Muscle of leg (tissue), 16 donors: Measurements from ENCODE around the gene TMEM150C. TPM values are rescaled to one million over a fixed set of nuclear protein-coding genes. Genes with fewer than 3 reads are reported as not detected.
A peak's percentile ranks its signal among the peaks of the same experiment; 100 is the strongest.

Experiments
- DNase-seq: peaks from one replicate; pipeline ENCODE4 v3.0.0; 2013
- H3K27ac ChIP-seq: one replicate; pipeline ENCODE4 v1.5.1; 2013; ENCODE audit warnings: mild to moderate bottlenecking, low read length, control low read depth
- H3K27me3 ChIP-seq: one replicate; pipeline ENCODE4 v1.6.1; 2013; ENCODE audit warnings: low read length; ENCODE audit not compliant: control insufficient read depth, insufficient read depth
- H3K36me3 ChIP-seq: one replicate; pipeline ENCODE4 v1.6.1; 2013; ENCODE audit warnings: low read length; ENCODE audit not compliant: control insufficient read depth, insufficient read depth
- H3K4me1 ChIP-seq: one replicate; pipeline ENCODE4 v1.6.1; 2013; ENCODE audit warnings: low read length; ENCODE audit not compliant: control insufficient read depth, insufficient read depth
- H3K4me3 ChIP-seq: one replicate; pipeline ENCODE4 v1.5.1; 2013; ENCODE audit warnings: low read length, control low read depth
- H3K9me3 ChIP-seq: replicated peaks from 2 replicates; pipeline ENCODE4 v1.6.1; 2013; ENCODE audit warnings: low read depth, low read length; ENCODE audit not compliant: control insufficient read depth
- WGBS: methylation state at CpG from one replicate; pipeline ENCODE4 v1.1.5; 2013; ENCODE audit warnings: missing lambda C conversion rate; ENCODE audit not compliant: insufficient coverage; 5-methylcytosine and 5-hydroxymethylcytosine counted together
- long read RNA-seq, 11 donors: transcript quantifications; one replicate each; lab custom pipeline, GENCODE V29; 2026
- polyA plus RNA-seq, 8 donors: library from polyadenylated mRNA; unstranded; fragments of 120-200 nt; gene quantifications; one replicate each; pipeline versions ENCODE4 v1.2.1 to v1.2.3, GENCODE V29; 2013; ENCODE audit warnings: inconsistent platforms in 1 of 8, low replicate concordance in 1 of 8; ENCODE audit not compliant: insufficient read length in 8 of 8, insufficient read depth in 1 of 8
- total RNA-seq: library from RNA; stranded (reverse); fragments of 120-200 nt; gene quantifications from one replicate; pipeline ENCODE4 v1.2.4, GENCODE V29; 2013

Gene TMEM150C
- total RNA-seq (3.3 TPM), polyA plus RNA-seq (1 to 10 TPM; 2.6 to 6.3 (median 3.8) TPM)
- long read RNA-seq, donor 1, result 0 reads
- long read RNA-seq, donor 2, result 0 reads
- long read RNA-seq, donor 3, partial matches to known transcripts, result 0 of 2 reads
- long read RNA-seq, donor 3, other reads (novel, unspliced or antisense), result 0 of 2 reads
- long read RNA-seq, donor 4, result 0 reads
- long read RNA-seq, donor 5, partial matches to known transcripts, result 0 of 1 reads
- long read RNA-seq, donor 5, other reads (novel, unspliced or antisense), result 0 of 1 reads
- long read RNA-seq, donor 6, partial matches to known transcripts, result 0 of 1 reads
- long read RNA-seq, donor 6, other reads (novel, unspliced or antisense), result 0 of 1 reads
- long read RNA-seq, donor 7, result 0 reads
- long read RNA-seq, donor 8, result 0 reads
- long read RNA-seq, donor 9, result 0 reads
- long read RNA-seq, donor 10, partial matches to known transcripts, result 0 of 1 reads
- long read RNA-seq, donor 10, other reads (novel, unspliced or antisense), result 0 of 1 reads
- long read RNA-seq, donor 11, partial matches to known transcripts, result 0 of 1 reads
- long read RNA-seq, donor 11, other reads (novel, unspliced or antisense), result 0 of 1 reads

DNA sequence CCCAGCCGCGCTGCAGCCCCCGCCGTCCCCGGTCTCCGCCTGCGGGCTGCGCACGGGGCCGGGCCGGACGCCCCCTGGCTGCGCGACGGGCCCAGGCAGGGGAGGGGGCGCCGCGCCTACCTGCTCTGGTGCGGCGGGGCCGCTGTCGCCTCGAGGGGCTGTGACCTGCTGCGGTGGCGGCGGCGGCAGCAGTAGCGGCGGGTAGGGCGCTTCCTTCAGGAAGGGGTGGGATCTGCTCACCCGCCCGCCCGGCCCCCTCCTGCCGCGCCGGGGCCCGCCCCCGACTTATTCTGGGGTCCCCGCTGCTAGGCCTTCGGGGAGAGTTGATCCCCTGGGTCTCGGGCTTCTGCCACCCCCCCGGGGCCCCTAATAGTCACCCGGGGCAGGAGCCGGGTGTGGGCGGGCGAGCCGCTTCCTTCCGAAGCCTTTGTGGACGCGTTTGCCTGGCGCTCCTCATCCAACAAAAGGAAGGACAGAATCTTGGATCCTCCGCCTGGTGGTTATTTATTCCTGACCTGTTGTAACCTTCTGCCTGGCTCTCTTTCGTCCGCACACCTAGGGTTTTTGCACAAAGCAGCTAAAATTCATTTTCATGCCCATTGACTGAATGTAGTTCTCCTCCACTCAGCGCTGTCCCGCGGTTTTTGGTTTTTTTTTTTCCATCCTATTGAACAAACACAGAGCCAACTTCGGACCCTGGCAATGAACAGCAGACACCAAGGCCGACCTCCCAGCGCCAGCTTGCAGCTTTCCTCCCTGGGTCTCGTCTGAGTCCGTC is at the start of gene TMEM150C:
TMEM150C (minus strand) TSS at position 203 of the 778 bp plus-strand sequence. CDS start 57,331 bp downstream, outside the sequence.
- Histone ChIP-seq H3K27ac (no peak within 1 kb of the TSS), H3K4me1 (peaks cover 7% of the 10 kb centered on the region), H3K9me3 (no peaks in the 10 kb centered on the region), H3K4me3 (peak within 1 kb of the TSS; percentile 52), H3K27me3 (peaks cover 15% of the 10 kb centered on the region), H3K36me3 (no peaks in the 10 kb centered on the region)
- peak; percentile 31 for DNase-seq
- WGBS, result 4% methylated on average over 62 of the region's 62 CpGs

DNA sequence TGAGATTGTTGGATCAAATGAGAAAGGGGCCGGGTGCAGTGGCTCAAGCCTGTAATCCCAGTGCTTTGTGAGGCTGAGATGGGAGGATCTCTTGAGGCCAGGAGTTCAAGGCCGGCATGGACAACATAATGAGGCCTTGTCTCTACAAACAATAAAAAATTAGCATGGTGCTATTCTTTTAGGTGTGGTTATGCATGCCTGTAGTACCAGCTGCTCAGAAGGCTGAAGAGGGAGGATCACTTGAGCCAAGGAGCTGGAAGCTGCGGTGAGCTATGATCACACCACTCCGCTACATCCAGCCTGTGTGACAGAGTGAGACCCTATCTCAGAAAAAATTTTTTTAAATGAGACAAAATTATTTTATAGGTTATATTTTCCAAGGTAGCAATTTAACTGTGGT is 49.7 kb upstream of the TMEM150C start:
- no peak for DNase-seq

DNA sequence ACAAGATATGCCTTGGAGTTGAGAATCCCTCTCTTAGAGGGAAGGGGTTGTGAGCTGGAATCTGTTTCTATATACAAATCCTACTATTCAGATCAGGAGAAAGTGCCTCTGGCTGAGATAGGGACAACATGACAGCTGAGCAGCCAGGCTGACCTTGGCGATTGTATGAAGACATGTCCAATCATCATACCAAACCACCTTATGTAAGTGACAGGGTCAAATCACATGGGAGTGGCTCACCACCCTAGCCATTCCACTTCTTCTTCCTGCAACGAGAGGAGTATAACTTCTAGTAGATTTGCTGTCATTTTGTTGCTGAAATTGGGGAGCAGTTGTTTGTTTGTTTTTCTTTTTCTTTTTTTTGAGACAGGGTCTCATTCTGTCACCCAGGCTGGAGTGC is 48.3 kb upstream of the TMEM150C start:
- Histone ChIP-seq H3K4me3 (no peak overlapping the region), H3K4me1 (no peaks in the 10 kb centered on the region), H3K27me3 (no peaks in the 10 kb centered on the region), H3K9me3 (no peaks in the 10 kb centered on the region), H3K27ac (no peak overlapping the region), H3K36me3 (no peaks in the 10 kb centered on the region)
- no peak for DNase-seq
- no CpG with 5 or more reads among the region's 2 CpGs for WGBS

More for the DNA sequence above, 49.7 kb upstream of the TMEM150C start:
- H3K9me3 ChIP-seq, result no peaks in the 10 kb centered on the region
- H3K4me3 ChIP-seq, result no peak overlapping the region
- H3K27ac ChIP-seq, result no peak overlapping the region
- no peaks in the 10 kb centered on the region for H3K36me3 ChIP-seq
- WGBS, result no CpG with 5 or more reads among the region's 4 CpGs
- H3K27me3 ChIP-seq, result no peaks in the 10 kb centered on the region
- no peaks in the 10 kb centered on the region for H3K4me1 ChIP-seq

DNA sequence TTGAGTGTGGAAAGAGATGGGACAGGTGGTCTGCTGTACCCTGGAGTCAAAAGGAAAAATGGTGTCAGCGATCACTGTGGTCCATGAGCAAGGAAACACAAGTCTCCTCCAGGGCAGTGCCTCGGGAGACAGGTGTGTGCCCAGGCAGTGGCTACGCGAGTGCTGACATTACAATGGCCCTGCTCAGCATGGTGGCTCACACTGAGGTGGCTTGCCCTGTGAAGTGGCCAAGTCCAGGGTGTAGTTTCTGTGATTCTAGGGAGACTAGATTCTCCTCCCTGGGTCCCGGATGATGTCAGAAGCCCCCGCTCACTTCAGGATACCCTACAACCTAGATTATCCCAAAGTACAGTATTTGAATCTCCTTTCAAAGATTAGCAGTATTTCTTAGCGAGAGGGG is 44.8 kb upstream of the TMEM150C start:
- H3K4me1 ChIP-seq, result no peaks in the 10 kb centered on the region
- H3K4me3 ChIP-seq, result no peak overlapping the region
- H3K9me3 ChIP-seq, result no peaks in the 10 kb centered on the region
- no peaks in the 10 kb centered on the region for H3K36me3 ChIP-seq
- DNase-seq, result no peak
- H3K27me3 ChIP-seq, result no peaks in the 10 kb centered on the region
- no peak overlapping the region for H3K27ac ChIP-seq
- 98% methylated on average over 4 of the region's 7 CpGs for WGBS

DNA sequence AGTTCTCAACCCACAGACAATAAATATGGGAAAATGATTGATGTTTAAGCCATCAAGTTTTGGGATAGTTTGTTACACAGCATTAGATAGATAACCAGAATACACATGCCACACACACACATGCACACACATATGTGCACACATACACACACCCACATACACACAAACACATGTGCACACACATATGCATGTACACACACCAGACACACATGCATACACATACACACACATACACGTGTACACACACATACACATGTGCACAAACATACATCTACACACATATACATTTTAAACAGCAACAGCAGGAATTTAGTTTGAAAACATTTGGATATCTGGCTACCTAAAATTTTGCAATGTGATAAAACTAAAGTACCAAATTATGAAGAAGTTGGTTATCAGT is 42.7 kb upstream of the TMEM150C start:
- Histone ChIP-seq H3K27ac (no peak overlapping the region), H3K27me3 (no peaks in the 10 kb centered on the region), H3K9me3 (no peaks in the 10 kb centered on the region), H3K36me3 (no peaks in the 10 kb centered on the region), H3K4me3 (no peak overlapping the region), H3K4me1 (no peaks in the 10 kb centered on the region)
- DNase-seq, result no peak
- WGBS, result no CpG with 5 or more reads among the region's 1 CpG

DNA sequence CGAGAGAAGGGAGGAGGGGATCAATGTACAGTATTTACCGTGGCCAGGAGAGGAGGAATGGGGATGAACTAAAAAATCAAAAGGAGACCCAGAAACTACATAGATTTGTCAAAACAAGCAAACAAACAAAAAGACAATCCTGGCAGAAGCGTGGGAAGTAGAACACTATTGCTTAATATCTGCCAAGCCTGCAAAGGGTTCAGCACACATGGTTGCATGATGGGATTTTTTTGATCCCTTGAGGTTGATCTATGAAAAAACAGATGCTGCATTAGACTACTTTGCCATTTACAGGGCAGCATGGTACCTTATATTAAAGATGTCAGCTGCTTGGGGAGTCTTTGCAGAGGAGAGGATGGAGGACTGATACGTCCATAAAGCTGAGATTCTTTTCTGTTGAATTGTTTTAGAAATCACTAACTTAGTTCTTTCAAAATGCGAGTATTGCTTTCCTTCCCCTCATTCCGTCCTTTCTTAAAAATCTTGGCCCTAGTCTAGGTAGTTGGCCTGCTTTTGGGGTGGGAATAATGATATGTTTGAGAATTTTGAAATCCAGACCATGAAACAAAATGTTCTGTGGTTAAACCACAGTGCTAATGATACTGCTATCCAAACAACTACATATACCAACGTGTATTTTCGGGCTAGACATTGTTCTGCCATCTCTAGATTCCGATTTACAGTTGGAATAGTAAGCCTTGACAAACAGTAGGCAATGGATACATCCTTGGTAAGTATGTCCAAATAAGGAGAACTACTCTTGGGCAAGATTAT is 39.6 kb upstream of the TMEM150C start:
- H3K4me1 ChIP-seq, result no peaks in the 10 kb centered on the region
- no peak for DNase-seq
- no peak overlapping the region for H3K27ac ChIP-seq
- H3K36me3 ChIP-seq, result no peaks in the 10 kb centered on the region
- no peak overlapping the region for H3K4me3 ChIP-seq
- H3K27me3 ChIP-seq, result no peaks in the 10 kb centered on the region
- H3K9me3 ChIP-seq, result no peaks in the 10 kb centered on the region
- WGBS, result no CpG with 5 or more reads among the region's 9 CpGs

DNA sequence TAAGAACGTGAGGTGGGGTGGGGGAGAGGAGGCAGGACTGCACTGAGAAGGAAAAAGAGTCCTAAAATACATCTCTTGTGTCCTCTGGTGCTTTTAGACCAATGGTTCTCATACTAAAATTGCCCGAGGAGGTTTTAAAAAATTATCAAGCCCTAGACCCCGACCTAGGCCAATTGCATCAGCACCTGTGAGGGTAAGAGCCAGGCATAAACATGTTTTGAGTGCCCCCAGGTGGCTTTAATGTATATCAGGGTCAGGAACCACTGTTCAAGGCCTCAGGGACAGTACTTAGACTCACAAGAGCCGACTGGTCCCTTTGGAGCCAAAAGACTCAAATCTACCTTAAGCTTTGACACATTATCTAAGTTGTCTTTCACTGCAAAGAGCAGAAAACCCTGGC is 37.5 kb upstream of the TMEM150C start:
- Histone ChIP-seq H3K36me3 (no peaks in the 10 kb centered on the region), H3K27me3 (no peaks in the 10 kb centered on the region), H3K4me3 (no peak overlapping the region), H3K27ac (no peak overlapping the region), H3K4me1 (no peaks in the 10 kb centered on the region), H3K9me3 (no peaks in the 10 kb centered on the region)
- no peak for DNase-seq
- WGBS, result 100% methylated on average over 1 of the region's 4 CpGs

DNA sequence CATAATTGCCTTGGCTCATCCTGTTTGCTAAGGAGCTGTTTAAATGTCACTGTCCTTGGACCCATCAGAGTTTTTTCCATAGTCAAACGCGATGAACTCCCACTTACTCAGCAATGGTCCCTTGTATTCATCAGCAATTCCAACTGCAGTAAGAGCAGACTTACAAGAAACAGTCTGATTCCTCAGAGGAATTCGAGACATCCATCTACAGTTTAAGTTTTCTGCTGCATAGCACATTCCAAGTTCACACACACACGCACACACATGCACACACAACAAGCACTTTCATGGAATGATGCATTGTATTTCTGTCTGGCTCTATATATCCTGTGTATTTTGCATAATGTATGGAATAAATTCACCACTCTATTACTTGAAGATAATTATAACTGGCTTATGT is 32.7 kb upstream of the TMEM150C start:
- Histone ChIP-seq H3K27me3 (no peaks in the 10 kb centered on the region), H3K36me3 (no peaks in the 10 kb centered on the region), H3K9me3 (no peaks in the 10 kb centered on the region), H3K4me1 (no peaks in the 10 kb centered on the region), H3K27ac (no peak overlapping the region), H3K4me3 (no peak overlapping the region)
- whole genome bisulfite sequencing, result 39% methylated on average over 2 of the region's 4 CpGs
- DNase-seq, result no peak

DNA sequence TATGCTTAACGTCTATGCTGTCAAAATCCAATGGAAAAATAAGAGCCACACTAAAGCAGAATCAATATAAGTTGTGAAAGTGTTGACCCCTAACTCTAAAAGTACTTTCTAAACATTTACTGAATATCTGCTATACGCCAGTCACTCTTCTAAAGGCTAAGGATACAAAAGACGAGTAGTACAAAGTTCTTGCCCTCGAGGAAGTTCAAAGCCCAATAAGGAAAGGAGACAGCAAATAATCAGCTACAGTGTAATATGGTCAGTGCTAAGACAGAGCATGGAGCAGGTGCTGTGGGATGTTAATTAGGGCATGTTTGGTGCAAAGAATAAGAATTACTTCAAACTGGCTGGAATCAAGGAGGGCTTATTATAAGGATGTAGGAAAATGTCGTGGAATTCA is 31.6 kb upstream of the TMEM150C start:
- WGBS, result 63% methylated on average over 2 of the region's 5 CpGs
- no peaks in the 10 kb centered on the region for H3K4me1 ChIP-seq
- DNase-seq, result no peak
- H3K27ac ChIP-seq, result no peak overlapping the region
- H3K36me3 ChIP-seq, result no peaks in the 10 kb centered on the region
- no peaks in the 10 kb centered on the region for H3K9me3 ChIP-seq
- H3K4me3 ChIP-seq, result no peak overlapping the region
- H3K27me3 ChIP-seq, result no peaks in the 10 kb centered on the region
